ENCODE measurements around the gene VGLL2. TPM values are rescaled to one million over a fixed set of nuclear protein-coding genes. Genes with fewer than 3 reads are reported as not detected.

The VGLL2 gene
- total RNA-seq, 4 donors from 2014 or later, result not detected

DNA sequence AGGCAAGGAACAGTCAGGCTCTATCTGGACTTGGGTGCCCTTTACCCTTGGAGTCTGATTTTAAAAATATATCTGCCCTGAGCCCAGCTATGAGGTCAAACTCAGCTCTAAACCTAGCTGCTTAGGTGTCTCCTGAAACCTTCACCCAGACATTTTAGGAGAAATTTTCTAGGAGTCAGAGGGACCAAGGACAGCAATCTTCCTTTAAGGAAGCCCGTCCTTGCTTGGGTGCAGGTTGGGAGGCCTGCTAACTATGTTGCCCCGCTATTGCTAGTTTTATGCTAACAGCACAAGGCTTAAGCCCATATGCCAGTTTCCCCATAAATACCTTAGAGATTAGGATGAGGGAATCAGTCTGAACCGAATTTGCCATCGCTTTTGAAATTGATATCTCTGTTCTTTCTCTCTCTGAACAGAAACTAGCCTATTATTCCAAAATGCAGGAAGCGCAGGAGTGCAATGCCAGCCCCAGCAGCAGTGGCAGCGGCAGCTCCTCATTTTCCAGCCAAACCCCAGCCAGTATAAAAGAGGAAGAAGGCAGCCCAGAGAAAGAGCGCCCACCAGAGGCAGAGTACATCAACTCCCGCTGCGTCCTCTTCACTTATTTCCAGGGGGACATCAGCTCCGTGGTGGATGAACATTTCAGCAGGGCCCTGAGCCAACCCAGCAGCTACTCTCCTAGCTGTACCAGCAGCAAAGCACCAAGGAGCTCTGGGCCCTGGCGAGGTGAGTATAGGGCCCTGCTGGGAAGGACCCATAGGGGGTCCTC is 2.6 kb downstream of the VGLL2 start:
- H3K4me1 ChIP-seq, result peaks cover 14 to 26% of the 10 kb centered on the region in 2 donors
- no peak overlapping the region for H3K27ac ChIP-seq
- no peak overlapping the region for H3K4me3 ChIP-seq (replicated peaks in 1 of 3)
- peaks cover 41% of the 10 kb centered on the region for H3K27me3 ChIP-seq
- no peaks in the 10 kb centered on the region for H3K36me3 ChIP-seq
- 11 to 19% methylated on average over 11 of the region's 11 CpGs for WGBS, 2 donors
- H3K9me3 ChIP-seq, result no peaks in the 10 kb centered on the region
- DNase-seq, result no peak
- TF ChIP-seq POLR2A (IDR thresholded peaks at IDR 0.05), result no peak
- TF ChIP-seq, protein P1, sequence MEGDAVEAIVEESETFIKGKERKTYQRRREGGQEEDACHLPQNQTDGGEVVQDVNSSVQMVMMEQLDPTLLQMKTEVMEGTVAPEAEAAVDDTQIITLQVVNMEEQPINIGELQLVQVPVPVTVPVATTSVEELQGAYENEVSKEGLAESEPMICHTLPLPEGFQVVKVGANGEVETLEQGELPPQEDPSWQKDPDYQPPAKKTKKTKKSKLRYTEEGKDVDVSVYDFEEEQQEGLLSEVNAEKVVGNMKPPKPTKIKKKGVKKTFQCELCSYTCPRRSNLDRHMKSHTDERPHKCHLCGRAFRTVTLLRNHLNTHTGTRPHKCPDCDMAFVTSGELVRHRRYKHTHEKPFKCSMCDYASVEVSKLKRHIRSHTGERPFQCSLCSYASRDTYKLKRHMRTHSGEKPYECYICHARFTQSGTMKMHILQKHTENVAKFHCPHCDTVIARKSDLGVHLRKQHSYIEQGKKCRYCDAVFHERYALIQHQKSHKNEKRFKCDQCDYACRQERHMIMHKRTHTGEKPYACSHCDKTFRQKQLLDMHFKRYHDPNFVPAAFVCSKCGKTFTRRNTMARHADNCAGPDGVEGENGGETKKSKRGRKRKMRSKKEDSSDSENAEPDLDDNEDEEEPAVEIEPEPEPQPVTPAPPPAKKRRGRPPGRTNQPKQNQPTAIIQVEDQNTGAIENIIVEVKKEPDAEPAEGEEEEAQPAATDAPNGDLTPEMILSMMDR (IDR thresholded peaks at IDR 0.05), result no peak
- intact Hi-C loops (cut with DNase I), result no loop called here

DNA sequence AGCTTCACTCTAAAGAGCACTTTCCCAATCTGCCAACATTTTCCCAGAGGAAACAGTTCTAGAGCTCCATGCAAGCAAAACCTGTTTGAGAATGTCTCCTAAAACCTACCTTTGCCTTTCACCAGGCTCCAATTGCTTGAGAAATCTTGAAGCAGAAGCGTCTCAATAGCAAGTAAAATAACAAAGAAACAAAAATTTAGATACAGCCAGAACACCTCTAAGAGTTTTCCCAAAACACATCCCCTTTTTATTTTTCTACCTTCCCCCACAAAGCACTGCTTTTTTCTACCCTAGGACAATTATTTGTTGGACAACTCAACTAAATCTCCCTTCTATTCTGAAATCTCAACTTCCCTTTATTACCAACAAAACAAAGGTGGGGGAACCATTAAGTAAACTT is 3.6 kb downstream of the VGLL2 start:
- H3K4me3 ChIP-seq (replicated peaks in 1 of 3), result no peak overlapping the region
- 15 to 20% methylated on average over 1 of the region's 1 CpG for WGBS, 2 donors
- intact Hi-C loops (cut with DNase I), result no loop called here
- peaks cover 33% of the 10 kb centered on the region for H3K27me3 ChIP-seq
- DNase-seq, result no peak
- H3K36me3 ChIP-seq, result no peaks in the 10 kb centered on the region
- peaks cover 14 to 26% of the 10 kb centered on the region in 2 donors for H3K4me1 ChIP-seq
- no peak overlapping the region for H3K27ac ChIP-seq
- TF ChIP-seq POLR2A (IDR thresholded peaks at IDR 0.05), result no peak
- TF ChIP-seq, protein P1 (IDR thresholded peaks at IDR 0.05), result no peak
- no peaks in the 10 kb centered on the region for H3K9me3 ChIP-seq

DNA sequence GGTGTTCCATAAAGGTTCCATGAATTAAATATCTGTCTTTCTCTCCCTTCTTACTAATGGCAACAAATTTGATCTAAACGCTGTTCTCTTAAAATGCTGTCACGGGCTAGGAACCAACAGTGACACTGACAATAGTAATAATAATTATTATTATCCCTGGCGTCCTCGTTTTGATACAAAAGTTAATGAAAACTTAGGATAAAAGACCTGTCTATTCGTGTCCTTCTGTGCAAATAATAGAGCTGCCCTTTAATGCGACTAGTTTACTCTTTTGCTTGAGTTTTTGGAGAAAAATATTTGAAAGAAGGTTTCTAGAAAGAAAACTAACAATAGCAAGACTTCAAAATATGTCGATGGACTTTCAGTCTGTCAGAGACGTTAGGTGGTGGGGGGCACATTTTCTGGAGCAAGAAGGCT is 4.3 kb downstream of the VGLL2 start:
- Histone ChIP-seq H3K4me3 (replicated peaks in 1 of 3) (no peak overlapping the region), H3K36me3 (no peaks in the 10 kb centered on the region), H3K27me3 (peaks cover 31% of the 10 kb centered on the region), H3K9me3 (no peaks in the 10 kb centered on the region), H3K4me1 (peaks cover 14 to 23% of the 10 kb centered on the region in 2 donors), H3K27ac (no peak overlapping the region)
- DNase-seq, result no peak
- intact Hi-C loops (cut with DNase I), result no loop called here
- no peak for TF ChIP-seq POLR2A (IDR thresholded peaks at IDR 0.05)
- TF ChIP-seq, protein P1 (IDR thresholded peaks at IDR 0.05), result no peak
- 8 to 10% methylated on average over 8 of the region's 8 CpGs for WGBS, 2 donors

DNA sequence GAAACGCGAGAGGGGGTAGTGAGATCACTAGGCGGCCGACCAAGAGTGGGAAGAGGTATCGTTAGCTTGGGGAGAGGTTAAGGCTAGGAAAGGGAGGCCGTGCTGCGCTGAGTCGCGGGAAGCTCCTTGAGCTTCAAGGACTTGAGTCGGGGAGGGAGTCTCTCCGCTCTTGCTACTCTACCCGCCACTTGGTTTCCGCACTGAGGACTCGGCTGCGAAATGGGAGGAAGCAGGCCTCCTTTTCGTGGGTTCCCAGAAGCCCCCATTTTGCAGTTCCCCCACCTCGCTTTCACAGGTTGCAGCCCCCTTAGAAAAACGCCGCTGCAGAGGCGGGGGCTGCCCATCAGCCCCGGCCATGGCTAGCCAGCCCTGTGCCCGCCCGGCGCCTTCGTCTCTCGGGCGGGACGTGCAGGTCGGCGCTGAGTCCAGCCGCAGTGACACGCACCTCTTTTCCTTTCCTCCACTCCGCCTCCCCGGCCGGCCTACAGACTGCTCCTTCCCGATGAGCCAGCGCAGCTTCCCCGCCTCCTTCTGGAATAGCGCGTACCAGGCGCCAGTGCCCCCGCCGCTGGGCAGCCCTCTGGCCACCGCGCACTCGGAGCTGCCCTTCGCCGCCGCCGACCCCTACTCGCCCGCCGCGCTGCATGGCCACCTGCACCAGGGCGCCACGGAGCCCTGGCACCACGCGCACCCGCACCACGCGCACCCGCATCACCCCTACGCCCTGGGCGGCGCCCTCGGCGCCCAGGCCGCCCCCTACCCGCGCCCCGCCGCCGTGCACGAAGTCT is 4.9 kb downstream of the VGLL2 start:
- DNase-seq, result peak in 1 of 2 donors; percentile 8
- Histone ChIP-seq H3K4me1 (peaks cover 14 to 17% of the 10 kb centered on the region in 2 donors), H3K9me3 (no peaks in the 10 kb centered on the region), H3K27ac (no peak overlapping the region), H3K36me3 (no peaks in the 10 kb centered on the region), H3K27me3 (peaks cover 29% of the 10 kb centered on the region), H3K4me3 (replicated peaks in 1 of 3) (no peak overlapping the region)
- TF ChIP-seq POLR2A (IDR thresholded peaks at IDR 0.05), result no peak
- TF ChIP-seq, protein P1 (IDR thresholded peaks at IDR 0.05), result no peak
- WGBS, 2 donors, result 2 to 3% methylated on average over 27 to 35 of the region's 74 CpGs
- intact Hi-C loops (cut with DNase I), result no loop called here

Measured in thyroid gland (tissue), 4 donors.